VCaP (cell line): ENCODE data around the gene CPB1.
A peak's percentile ranks its signal among the peaks of the same experiment; 100 is the strongest.

Experiments
- H3K27ac ChIP-seq: fragments of 450-650 bp; 2 replicates; pipeline ENCODE4 v1.5.1; 2017
- CTCF ChIP-seq: fragments of 450-650 bp; conservative IDR thresholded peaks from 2 replicates; pipeline ENCODE4 v1.5.1; 2017; ENCODE audit warnings: mild to moderate bottlenecking, moderate library complexity

CPB1 gene

GRCh38 chr3:148853076-148853475 is 25.5 kb downstream of the CPB1 start:
- no peak for TF ChIP-seq CTCF
- no peak overlapping the region for H3K27ac ChIP-seq

GRCh38 chr3:148854061-148854460 is 26.4 kb downstream of the CPB1 start:
- H3K27ac ChIP-seq: no peak overlapping the region
- no peak for TF ChIP-seq CTCF

GRCh38 chr3:148856384-148856783 is 28.8 kb downstream of the CPB1 start:
- TF ChIP-seq CTCF: no peak
- H3K27ac ChIP-seq: no peak overlapping the region

GRCh38 chr3:148857316-148857715 is 29.7 kb downstream of the CPB1 start:
- no peak overlapping the region for H3K27ac ChIP-seq
- TF ChIP-seq CTCF: no peak

- peak; percentile 88 for TF ChIP-seq CTCF
- H3K27ac ChIP-seq: no peak overlapping the region
These were observed 33.8 kb downstream of the CPB1 start for GRCh38 chr3:148861277-148861869.

- no peak for TF ChIP-seq CTCF
- H3K27ac ChIP-seq: no peak overlapping the region
These were observed 35.7 kb downstream of the CPB1 start for GRCh38 chr3:148863297-148863696.

GRCh38 chr3:148863814-148864213 is 36.2 kb downstream of the CPB1 start:
- no peak for TF ChIP-seq CTCF
- no peak overlapping the region for H3K27ac ChIP-seq
